Heart right ventricle (tissue), 16 donors: ENCODE measurements around the gene THSD4. TPM values are rescaled to one million over a fixed set of nuclear protein-coding genes. Genes with fewer than 3 reads are reported as not detected.

ENCODE experiments used
- ATAC-seq, 8 donors: fragments of 200-7000 bp; cut with Tn5 transposase; one replicate each; pipeline ENCODE4 v1.9.1; 2020; ENCODE audit warnings: mild to moderate bottlenecking in 8 of 8, moderate library complexity in 8 of 8, moderate number of reproducible peaks in 1 of 8
- DNase-seq, 2 donors: peaks; one replicate each; pipeline ENCODE4 v3.0.0-alpha.2; 2020
- H3K27ac ChIP-seq, 10 donors: fragments of 200-600 bp; sonication (generic) in 2 of 10; one replicate each; pipeline versions ENCODE4 v1.5.0 to v1.8.0; 2020 to 2022; ENCODE audit warnings: mild to moderate bottlenecking in 3 of 10
- H3K27me3 ChIP-seq, 7 donors: fragments of 200-600 bp; one replicate each; pipeline ENCODE4 v1.8.0; 2021 to 2022; ENCODE audit warnings: mild to moderate bottlenecking in 2 of 7
- H3K36me3 ChIP-seq, 9 donors: fragments of 200-600 bp; sonication (generic) in 1 of 9; one replicate each; pipeline versions ENCODE4 v1.5.0 to v1.8.0; 2020 to 2022; ENCODE audit warnings: mild to moderate bottlenecking in 2 of 9
- H3K4me1 ChIP-seq, 9 donors: fragments of 200-600 bp; sonication (generic) in 1 of 9; one replicate each; pipeline versions ENCODE4 v1.5.0 to v1.8.0; 2020 to 2022; ENCODE audit warnings: mild to moderate bottlenecking in 4 of 9
- H3K4me3 ChIP-seq, 10 donors: fragments of 200-600 bp; sonication (generic) in 2 of 10; one replicate each; pipeline versions ENCODE4 v1.5.0 to v1.8.0; 2020 to 2022; ENCODE audit warnings: mild to moderate bottlenecking in 7 of 10, moderate library complexity in 2 of 10
- H3K9me3 ChIP-seq, 11 donors: fragments of 200-600 bp in 10 of 11; sonication (generic) in 2 of 11; one replicate each; pipeline versions ENCODE4 v1.5.0 to v1.8.0; 2013 to 2022; ENCODE audit warnings: mild to moderate bottlenecking in 2 of 11, control low read depth in 1 of 11, moderate library complexity in 1 of 11
- CTCF ChIP-seq, 9 donors: fragments of 200-600 bp; sonication (generic) in 2 of 9; IDR thresholded peaks; one replicate each; pipeline versions ENCODE4 v1.5.0 to v1.8.0; 2021 to 2022; ENCODE audit warnings: antibody characterized with exemption in 9 of 9, mild to moderate bottlenecking in 5 of 9, moderate library complexity in 1 of 9
- WGBS, 2 donors: extraction: QIAGEN DNeasy Blood & Tissue Kit; methylation state at CpG; one replicate each; pipeline ENCODE4 v1.1.7; 2013; ENCODE audit warnings: inconsistent platforms in 1 of 2; 5-methylcytosine and 5-hydroxymethylcytosine counted together
- intact Hi-C, 10 donors: fragments of 100-400 bp; cut with DNase I; formaldehyde crosslinking; loops; one replicate each; pipeline versions ENCODE4 v1.11.1 to v1.14.2; 2022
- polyA plus RNA-seq, 2 donors: library from polyadenylated mRNA; stranded (reverse); fragments of 200-250 nt; gene quantifications; one replicate each; pipeline ENCODE4 v1.2.3, GENCODE V29; 2013
- total RNA-seq, 10 donors: library from RNA; stranded (reverse); fragmentation: NEBNext Ultra II Directional in 3 of 10; extraction: Animal tissue kit (Norgen Biotek cat#: 25700) in 3 of 10; gene quantifications; one replicate each; pipeline versions ENCODE4 v1.2.1 to v1.2.4, GENCODE V29; 2021 to 2023
- donor health status: Arrhythmogenic right ventricular cardiomyopathy.
- donor health status: ischemic (EF 13 %, LVEDD 7.1; RV severe dilation, severe dysfunction).
- donor health status: healthy with polysubstance abuse.
- donor health status: DM: no; HTN: yes; CAD: no.
- donor health status: DM: no; HTN: no; CAD: no.
- donor health status: ischemic (EF 25% LVEDD 6.9; RV normal size, moderate dysfunction).
- donor health status: ischemic (EF 25% LVEDD 5.7; RV mildly dilated, moderate dysfunction).
- donor health status: healthy.
- donor health status: DM: yes; HTN: yes; CAD: no.
- donor health status: Ischemic cardiomyopathy.
- donor health status: ischemic (EF 35%, LVEDD 5.7; RV mildly dilated, moderate dysfunction).
- donor health status: nonischemic (EF 11% LVEDD 7.7; RV severe dilation, severe dysfunction).
- donor health status: DM: yes; HTN: yes; CAD: no.
- donor health status: PGD.
- donor health status: ischemic (EF 29% LVEDD 5.4; RV normal size, mild dysfunction).
- donor health status: nonischemic (EF 23%, LVEDD 6.1; RV moderate dilation, normal function).

THSD4 gene
- total and polyA plus RNA-seq, 12 donors, result 20.8 to 212 (median 139) TPM

GRCh38 chr15:71104636-71105035 is 10.6 kb upstream of the THSD4 start:
- Histone ChIP-seq H3K27ac (no peak overlapping the region), H3K27me3 (no peaks in the 10 kb centered on the region), H3K4me1 (no peaks in the 10 kb centered on the region), H3K4me3 (no peak overlapping the region), H3K9me3 (no peaks in the 10 kb centered on the region), H3K36me3 (no peaks in the 10 kb centered on the region)
- TF ChIP-seq CTCF (IDR thresholded peaks at IDR 0.05), result no peak
- WGBS, 2 donors, result 83 to 95% methylated on average over 7 of the region's 7 CpGs
- DNase-seq (no peak), ATAC-seq (no peak)
- intact Hi-C loops, result loop anchor here in 8 of 10 donors (5.0 to 10.0 kb wide), 5 partner anchors 90 to 212 kb away; partner anchors contain the start of genes LRRC49 (in 6 of the 8) and THAP10 (in 6 of the 8)

- WGBS, 2 donors, result 82 to 87% methylated on average over 2 of the region's 2 CpGs
- Histone ChIP-seq H3K27me3 (no peaks in the 10 kb centered on the region), H3K9me3 (no peaks in the 10 kb centered on the region), H3K36me3 (no peaks in the 10 kb centered on the region), H3K4me1 (no peaks in the 10 kb centered on the region), H3K27ac (no peak overlapping the region), H3K4me3 (no peak overlapping the region)
- ATAC-seq (no peak), DNase-seq (no peak)
- no peak for TF ChIP-seq CTCF (IDR thresholded peaks at IDR 0.05)
- intact Hi-C loops, result loop anchor here in 5 of 10 donors (10.0 kb wide), 2 partner anchors 91 to 211 kb away; partner anchors contain the start of genes LRRC49 (in 5 of the 5) and THAP10 (in 5 of the 5)
Observed at GRCh38 chr15:71105444-71105843, 9.8 kb upstream of the THSD4 start.

GRCh38 chr15:71106802-71107500 is 8.3 kb upstream of the THSD4 start:
- no peaks in the 10 kb centered on the region for H3K27me3 ChIP-seq
- WGBS, 2 donors, result 83 to 93% methylated on average over 4 of the region's 4 CpGs
- H3K27ac ChIP-seq, result no peak overlapping the region
- H3K36me3 ChIP-seq, result no peaks in the 10 kb centered on the region
- no peak overlapping the region for H3K4me3 ChIP-seq
- ATAC-seq (no peak), DNase-seq (no peak)
- TF ChIP-seq CTCF (IDR thresholded peaks at IDR 0.05), result no peak
- intact Hi-C loops, result loop anchor here in 5 of 10 donors (10.0 kb wide), 2 partner anchors 92 to 212 kb away; partner anchors contain the start of genes LRRC49 (in 5 of the 5) and THAP10 (in 5 of the 5)
- no peaks in the 10 kb centered on the region for H3K4me1 ChIP-seq
- H3K9me3 ChIP-seq, result no peaks in the 10 kb centered on the region

- 86 to 90% methylated on average over 4 of the region's 4 CpGs for WGBS, 2 donors
- no peak for TF ChIP-seq CTCF (IDR thresholded peaks at IDR 0.05)
- intact Hi-C loops, result loop anchor here in 5 of 10 donors (10.0 kb wide), 2 partner anchors 93 to 213 kb away; partner anchors contain the start of genes LRRC49 (in 5 of the 5) and THAP10 (in 5 of the 5)
- Histone ChIP-seq H3K9me3 (no peaks in the 10 kb centered on the region), H3K4me3 (no peak overlapping the region), H3K4me1 (no peaks in the 10 kb centered on the region), H3K27me3 (no peaks in the 10 kb centered on the region), H3K27ac (no peak overlapping the region), H3K36me3 (no peaks in the 10 kb centered on the region)
- ATAC-seq (no peak), DNase-seq (no peak)
Observed at GRCh38 chr15:71107501-71107815, 7.8 kb upstream of the THSD4 start.
